Ishikawa (cell line): Measurements from ENCODE around the gene WFDC8.

Experiments
- CEBPB ChIP-seq: IDR thresholded peaks from 2 replicates; pipeline ENCODE4 v1.6.1; 2012
- CREB1 ChIP-seq: IDR thresholded peaks from 2 replicates; pipeline ENCODE4 v1.6.1; 2012; ENCODE audit warnings: low read depth
- EGR1 ChIP-seq: IDR thresholded peaks from 2 replicates; pipeline ENCODE4 v1.6.1; 2012
- EP300 ChIP-seq: IDR thresholded peaks from 2 replicates; pipeline ENCODE4 v1.6.1; 2012; ENCODE audit warnings: borderline replicate concordance
- FOXM1 ChIP-seq: IDR thresholded peaks from 2 replicates; pipeline ENCODE4 v1.6.1; 2012; ENCODE audit warnings: low read depth, borderline replicate concordance
- NFIC ChIP-seq: IDR thresholded peaks from 2 replicates; pipeline ENCODE4 v1.6.1; 2012
- RAD21 ChIP-seq: IDR thresholded peaks from 2 replicates; pipeline ENCODE4 v1.6.1; 2012; ENCODE audit warnings: low read depth
- TAF1 ChIP-seq: IDR thresholded peaks from 2 replicates; pipeline ENCODE4 v1.6.1; 2012; ENCODE audit warnings: low read depth, mild to moderate bottlenecking
- TCF12 ChIP-seq: IDR thresholded peaks from 2 replicates; pipeline ENCODE4 v1.6.1; 2012; ENCODE audit warnings: low read depth
- TEAD4 ChIP-seq: IDR thresholded peaks from 2 replicates; pipeline ENCODE4 v1.6.1; 2012
- YY1 ChIP-seq: IDR thresholded peaks from 2 replicates; pipeline ENCODE4 v1.6.1; 2012; ENCODE audit warnings: low read depth
- ZBTB7A ChIP-seq: IDR thresholded peaks from 2 replicates; pipeline ENCODE4 v1.6.1; 2012; ENCODE audit warnings: low read depth
- TF ChIP-seq, protein P1 (sequence below): IDR thresholded peaks from 2 replicates; pipeline ENCODE4 v1.6.1; 2012
- TF ChIP-seq, protein P2 (sequence below): IDR thresholded peaks from 2 replicates; pipeline ENCODE4 v1.6.1; 2012; ENCODE audit warnings: low read depth, mild to moderate bottlenecking
- TF ChIP-seq, protein P3 (sequence below): IDR thresholded peaks from 2 replicates; pipeline ENCODE4 v1.6.1; 2012

WFDC8 gene

DNA sequence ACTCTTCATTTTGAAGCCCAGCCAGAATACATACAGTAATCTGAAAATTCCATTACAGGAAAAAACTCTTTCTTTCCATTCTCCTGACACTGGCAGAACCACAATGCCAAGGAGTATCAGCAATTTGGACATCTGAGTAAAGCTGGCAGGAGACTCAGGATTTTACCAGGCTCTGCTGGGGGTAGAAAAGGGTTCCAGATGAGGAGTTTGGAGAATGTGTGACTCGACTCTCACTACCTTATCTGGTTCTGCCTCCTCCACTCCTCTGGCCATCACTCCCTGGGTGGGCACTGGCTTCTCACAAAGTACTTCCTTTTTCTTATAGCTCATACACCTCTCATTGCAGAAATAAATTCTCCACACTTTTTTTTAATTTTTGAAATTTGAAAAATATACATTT lies 10.6 kb upstream of the WFDC8 start:
- no peak for TF ChIP-seq FOXM1
- TF ChIP-seq, protein P1, sequence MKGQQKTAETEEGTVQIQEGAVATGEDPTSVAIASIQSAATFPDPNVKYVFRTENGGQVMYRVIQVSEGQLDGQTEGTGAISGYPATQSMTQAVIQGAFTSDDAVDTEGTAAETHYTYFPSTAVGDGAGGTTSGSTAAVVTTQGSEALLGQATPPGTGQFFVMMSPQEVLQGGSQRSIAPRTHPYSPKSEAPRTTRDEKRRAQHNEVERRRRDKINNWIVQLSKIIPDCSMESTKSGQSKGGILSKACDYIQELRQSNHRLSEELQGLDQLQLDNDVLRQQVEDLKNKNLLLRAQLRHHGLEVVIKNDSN: no peak
- no peak for TF ChIP-seq RAD21
- TF ChIP-seq TEAD4: no peak
- no peak for TF ChIP-seq TCF12
- no peak for TF ChIP-seq YY1
- TF ChIP-seq, protein P2, sequence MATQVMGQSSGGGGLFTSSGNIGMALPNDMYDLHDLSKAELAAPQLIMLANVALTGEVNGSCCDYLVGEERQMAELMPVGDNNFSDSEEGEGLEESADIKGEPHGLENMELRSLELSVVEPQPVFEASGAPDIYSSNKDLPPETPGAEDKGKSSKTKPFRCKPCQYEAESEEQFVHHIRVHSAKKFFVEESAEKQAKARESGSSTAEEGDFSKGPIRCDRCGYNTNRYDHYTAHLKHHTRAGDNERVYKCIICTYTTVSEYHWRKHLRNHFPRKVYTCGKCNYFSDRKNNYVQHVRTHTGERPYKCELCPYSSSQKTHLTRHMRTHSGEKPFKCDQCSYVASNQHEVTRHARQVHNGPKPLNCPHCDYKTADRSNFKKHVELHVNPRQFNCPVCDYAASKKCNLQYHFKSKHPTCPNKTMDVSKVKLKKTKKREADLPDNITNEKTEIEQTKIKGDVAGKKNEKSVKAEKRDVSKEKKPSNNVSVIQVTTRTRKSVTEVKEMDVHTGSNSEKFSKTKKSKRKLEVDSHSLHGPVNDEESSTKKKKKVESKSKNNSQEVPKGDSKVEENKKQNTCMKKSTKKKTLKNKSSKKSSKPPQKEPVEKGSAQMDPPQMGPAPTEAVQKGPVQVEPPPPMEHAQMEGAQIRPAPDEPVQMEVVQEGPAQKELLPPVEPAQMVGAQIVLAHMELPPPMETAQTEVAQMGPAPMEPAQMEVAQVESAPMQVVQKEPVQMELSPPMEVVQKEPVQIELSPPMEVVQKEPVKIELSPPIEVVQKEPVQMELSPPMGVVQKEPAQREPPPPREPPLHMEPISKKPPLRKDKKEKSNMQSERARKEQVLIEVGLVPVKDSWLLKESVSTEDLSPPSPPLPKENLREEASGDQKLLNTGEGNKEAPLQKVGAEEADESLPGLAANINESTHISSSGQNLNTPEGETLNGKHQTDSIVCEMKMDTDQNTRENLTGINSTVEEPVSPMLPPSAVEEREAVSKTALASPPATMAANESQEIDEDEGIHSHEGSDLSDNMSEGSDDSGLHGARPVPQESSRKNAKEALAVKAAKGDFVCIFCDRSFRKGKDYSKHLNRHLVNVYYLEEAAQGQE: no peak
- TF ChIP-seq CEBPB: no peak

DNA sequence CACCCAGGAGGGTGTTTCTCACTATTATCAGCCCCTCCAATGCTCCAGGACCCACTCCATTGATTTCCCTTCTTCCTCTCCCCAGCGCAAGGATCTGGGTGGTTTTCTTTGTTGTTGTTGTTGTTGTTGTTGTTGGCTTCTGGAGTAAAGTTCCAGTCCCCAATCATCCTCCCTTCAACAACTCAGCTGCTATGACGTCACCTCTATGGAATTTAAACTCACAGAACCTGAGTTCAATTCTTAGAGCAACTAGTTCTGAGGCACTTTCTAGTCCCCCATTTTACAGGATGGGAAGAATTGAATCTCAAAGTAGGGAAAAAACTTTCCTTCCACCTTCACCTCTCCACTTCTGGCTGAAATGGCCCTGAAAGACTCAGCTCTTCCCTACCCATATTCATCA lies 9.7 kb upstream of the WFDC8 start:
- TF ChIP-seq CEBPB (no peak), TEAD4 (no peak), EP300 (no peak), FOXM1 (no peak), RAD21 (no peak), NFIC (no peak), TAF1 (no peak)
- TF ChIP-seq, protein P3, sequence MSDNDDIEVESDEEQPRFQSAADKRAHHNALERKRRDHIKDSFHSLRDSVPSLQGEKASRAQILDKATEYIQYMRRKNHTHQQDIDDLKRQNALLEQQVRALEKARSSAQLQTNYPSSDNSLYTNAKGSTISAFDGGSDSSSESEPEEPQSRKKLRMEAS: no peak

DNA sequence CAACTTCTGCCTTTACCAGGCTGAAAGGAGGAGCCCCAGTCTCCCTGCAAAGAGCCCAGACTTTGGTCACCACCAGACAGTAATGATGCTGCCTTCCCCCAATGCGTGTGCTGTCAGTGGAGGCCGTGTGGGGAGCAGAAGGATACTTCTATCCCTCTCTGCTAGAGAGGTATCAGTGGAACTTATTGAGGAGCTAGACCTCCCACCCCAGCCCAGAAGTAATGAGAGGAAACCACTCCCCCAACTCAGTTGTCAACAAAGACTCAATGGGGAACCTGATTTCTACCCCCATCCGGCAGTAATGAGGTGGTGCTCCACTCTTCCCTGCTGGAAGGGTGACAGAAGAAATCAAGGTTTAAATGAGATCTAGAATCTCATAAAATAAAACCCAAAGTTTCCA lies 4.4 kb upstream of the WFDC8 start:
- TF ChIP-seq, protein P2: no peak
- TF ChIP-seq ZBTB7A: no peak
- TF ChIP-seq, protein P1: no peak
- TF ChIP-seq CREB1: no peak

DNA sequence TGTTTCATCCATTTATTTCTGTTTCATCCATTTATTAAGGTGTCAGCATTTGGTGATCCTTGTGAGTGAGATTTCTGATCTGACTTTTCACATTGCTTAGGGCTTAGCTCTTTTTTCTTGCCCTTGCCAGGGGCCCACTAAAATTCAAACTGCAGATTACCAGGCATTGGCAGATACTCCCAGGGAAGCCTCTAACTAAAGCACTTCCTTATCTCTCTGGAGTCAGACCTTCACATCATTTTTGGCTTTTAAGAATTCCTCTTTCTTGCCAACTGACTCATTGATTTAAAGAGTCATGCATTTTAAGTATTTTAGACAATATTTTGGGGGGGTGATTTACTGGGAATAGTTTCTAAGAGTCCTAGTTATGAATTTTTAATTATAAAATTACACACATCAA lies 2.6 kb upstream of the WFDC8 start:
- TF ChIP-seq NFIC (no peak), TAF1 (no peak), FOXM1 (no peak), YY1 (no peak), RAD21 (no peak), TCF12 (no peak), CREB1 (no peak), ZBTB7A (no peak), CEBPB (no peak), EP300 (no peak), EGR1 (no peak), TEAD4 (no peak)
- TF ChIP-seq, protein P2: no peak
- TF ChIP-seq, protein P1: no peak
- TF ChIP-seq, protein P3: no peak

DNA sequence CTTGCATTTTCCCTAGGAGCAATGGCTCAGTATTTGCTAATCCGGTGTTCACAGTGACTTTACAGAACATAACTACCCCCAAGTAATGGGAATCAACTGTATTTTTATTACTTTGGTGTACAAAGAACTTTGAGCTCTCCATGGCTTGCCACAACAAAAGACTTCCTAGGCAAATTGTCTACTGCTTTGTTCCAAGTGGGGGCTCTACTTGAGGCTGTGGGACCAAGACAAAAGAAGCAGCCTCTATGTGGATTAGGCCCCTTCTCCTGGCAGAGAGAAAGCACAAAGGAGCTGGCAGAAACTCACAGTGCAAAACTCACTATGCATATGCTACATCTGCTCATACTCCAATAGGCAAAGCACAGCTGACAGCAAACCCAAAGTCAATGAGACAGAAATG lies 853 bp downstream of the WFDC8 start:
- TF ChIP-seq EGR1 (no peak), NFIC (no peak), CEBPB (no peak), TCF12 (no peak), FOXM1 (no peak), CREB1 (no peak), TEAD4 (no peak), TAF1 (no peak), YY1 (no peak), ZBTB7A (no peak), RAD21 (no peak), EP300 (no peak)
- TF ChIP-seq, protein P2: no peak
- TF ChIP-seq, protein P1: no peak
- TF ChIP-seq, protein P3: no peak
